CD4-positive, alpha-beta T cell treated with Interleukin-2 at 100 ng/mL for 4 hours (primary cell): Measurements from ENCODE around the gene BIN2.
"Not testable (repeated sequence)": the region's sequence is repeated elsewhere in the genome, so short reads cannot be mapped to it uniquely, and the experiment has no call there.

ENCODE experiments used
- DNase-seq: peaks from one replicate; pipeline ENCODE4 v3.0.0-alpha.2; 2020; ENCODE audit warnings: low spot score

Gene BIN2

DNA sequence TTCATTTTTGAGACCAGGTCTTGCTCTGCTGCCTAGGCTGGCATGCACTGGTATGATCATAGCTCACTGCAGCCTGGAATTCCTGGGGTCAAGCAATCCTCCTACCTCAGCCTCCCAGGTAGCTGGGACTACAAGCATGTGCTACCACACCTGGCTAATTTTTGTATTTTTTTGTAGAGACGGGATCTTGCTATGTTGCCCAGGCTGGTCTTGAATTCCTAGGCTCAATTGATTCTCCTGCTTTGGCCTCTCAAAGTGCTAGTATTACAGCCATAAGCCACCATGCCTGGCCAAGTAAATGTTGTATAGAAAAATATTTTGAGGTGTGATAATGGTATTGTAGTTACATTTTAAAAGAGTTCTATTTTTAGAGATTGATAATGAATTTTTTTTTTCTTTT, 12.6 kb downstream of the BIN2 start:
- DNase-seq, result no peak

GRCh38 chr12:51307655-51308593, 16.1 kb downstream of the BIN2 start:
- no peak for DNase-seq

DNA sequence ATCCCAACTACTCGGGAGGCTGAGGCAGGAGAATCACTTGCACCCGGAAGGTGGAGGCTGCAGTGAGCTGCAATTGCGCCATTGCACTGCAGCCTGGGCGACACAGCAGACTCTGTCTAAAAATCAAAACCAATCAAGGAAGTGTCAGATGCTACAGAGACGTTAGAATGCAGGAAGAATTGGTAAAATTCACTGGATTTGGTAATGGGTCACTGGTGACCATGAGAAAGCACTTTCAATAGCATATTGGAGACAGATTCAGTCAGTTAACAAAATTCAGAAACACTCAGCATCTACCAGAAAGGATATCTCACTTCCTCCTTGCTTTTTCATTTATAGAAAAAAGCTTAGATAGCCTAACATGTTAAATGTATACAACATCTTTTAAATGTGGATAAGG, 17.5 kb downstream of the BIN2 start:
- no peak for DNase-seq

DNA sequence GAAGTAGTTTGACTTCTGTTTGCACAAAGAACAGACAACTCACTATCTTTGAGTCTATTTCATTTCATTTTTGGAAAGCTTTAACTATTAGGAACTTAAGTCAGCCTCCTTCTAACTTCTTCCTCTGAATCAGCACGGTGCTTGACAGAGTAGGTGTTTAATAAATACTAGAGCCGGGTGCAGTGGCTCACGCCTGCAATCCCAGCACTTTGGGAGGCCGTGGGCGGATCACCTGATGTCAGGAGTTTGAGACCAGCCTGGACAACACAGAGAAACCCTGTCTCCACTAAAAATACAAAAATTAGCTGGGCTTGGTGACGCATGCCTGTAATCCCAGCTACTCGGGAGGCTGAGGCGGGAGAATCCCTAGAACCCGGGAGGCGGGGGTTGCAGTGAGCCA, 23.2 kb downstream of the BIN2 start:
- DNase-seq, result not testable (repeated sequence)

DNA sequence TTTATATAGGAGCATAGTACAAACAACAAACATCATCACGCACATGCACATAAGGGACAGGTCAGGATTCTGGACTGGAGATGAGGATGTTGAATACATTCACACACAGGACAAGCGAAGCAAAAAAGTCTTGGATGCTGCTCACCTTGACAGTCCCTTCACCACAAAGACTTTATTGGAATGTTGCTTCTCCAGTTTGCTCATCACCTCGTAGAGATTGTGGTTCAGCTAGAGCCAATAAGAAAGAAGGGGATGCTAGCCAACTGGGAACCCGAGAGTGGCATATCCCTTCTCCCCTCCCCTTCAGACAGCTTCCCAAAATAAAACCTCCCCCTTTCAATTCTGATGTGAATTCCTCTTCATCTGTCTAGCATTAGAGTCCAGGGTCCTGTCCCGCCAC, 28.3 kb downstream of the BIN2 start:
- no peak for DNase-seq

DNA sequence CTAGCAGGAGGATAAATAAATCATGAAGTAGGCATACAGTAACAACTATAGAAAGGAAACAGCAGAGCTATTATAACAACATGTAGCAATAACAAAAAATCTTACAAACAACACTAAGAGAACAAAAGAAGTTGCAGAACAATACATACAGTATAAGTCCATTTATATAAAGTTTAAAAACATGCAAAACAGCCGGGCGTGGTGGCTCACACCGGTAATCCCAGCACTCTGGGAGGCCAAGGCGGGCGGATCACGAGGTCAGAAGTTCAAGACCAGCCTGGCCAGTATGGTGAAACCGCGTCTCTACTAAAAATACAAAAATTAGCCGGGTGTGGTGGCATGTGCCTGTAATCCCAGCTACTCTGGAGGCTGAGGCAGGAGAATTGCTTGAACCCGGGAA, 29.9 kb downstream of the BIN2 start:
- DNase-seq, result not testable (repeated sequence)

DNA sequence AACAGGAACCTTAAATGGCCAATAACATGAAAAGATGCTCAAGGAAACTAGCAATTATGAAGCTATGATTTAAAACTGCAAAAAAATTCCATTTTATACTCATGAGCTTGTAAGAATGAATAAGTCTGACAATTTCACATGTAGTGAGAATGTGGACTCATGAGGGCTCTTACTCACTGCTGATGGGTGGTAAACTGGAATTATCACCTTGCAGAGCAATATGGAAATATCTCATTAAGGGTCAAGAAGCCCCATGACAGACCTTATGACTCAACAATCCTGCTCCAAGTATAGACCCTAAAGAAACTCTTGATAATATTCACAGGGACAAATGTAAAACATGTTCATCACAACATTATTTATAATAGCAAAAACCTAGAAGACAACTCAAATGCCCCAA, 30.3 kb downstream of the BIN2 start:
- DNase-seq, result no peak

DNA sequence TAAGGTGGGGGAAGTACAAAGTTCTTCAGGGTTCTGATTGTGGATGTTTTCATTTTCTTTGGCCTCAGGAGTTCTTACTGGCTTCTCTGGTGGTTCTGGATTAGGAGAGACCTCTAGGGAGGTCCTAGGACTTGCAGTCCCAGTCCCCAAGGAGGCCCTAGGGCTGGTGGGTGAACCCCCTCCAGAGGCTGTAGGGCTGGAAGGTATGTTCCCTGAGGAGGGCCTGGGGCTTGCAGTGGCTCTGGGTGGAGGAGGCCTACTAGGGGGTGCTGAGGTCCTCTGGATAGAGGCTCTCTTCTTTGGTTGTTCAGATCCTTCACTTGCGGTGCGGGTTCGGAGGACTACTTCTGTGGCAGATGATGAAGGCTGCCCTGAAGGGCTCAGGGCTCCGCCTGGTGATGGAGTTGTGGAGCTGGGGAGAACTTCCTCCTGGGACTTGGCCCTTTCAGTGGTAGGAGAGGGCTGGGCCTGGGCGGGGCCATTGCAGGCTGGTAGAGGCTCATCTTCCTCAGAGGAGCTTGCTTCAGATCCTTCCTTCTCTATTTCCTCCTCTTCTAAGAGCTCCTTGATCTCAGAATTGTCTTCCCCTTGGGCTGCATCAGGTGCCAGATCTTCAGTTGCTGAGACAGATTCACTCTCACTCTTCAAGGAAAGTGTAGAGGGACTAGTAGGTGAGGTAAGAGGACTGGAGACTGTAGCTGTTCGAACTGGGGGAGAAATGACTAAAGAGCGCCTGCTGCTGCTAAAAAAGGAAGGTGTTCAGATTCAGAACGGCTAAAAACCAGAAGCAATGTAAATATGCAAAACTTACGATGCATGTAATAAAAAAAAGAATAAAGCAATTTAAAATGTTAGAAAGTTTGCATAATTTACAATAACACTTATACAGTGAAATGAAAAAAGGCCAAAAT, 32.1 kb downstream of the BIN2 start:
- not testable (repeated sequence) for DNase-seq

- no peak for DNase-seq
These were observed 38.1 kb downstream of the BIN2 start for GRCh38 chr12:51285843-51286242.

- DNase-seq, result no peak
These were observed 42.6 kb downstream of the BIN2 start for GRCh38 chr12:51281202-51281924.

GRCh38 chr12:51275088-51275487, 48.9 kb downstream of the BIN2 start:
- DNase-seq, result no peak

DNA sequence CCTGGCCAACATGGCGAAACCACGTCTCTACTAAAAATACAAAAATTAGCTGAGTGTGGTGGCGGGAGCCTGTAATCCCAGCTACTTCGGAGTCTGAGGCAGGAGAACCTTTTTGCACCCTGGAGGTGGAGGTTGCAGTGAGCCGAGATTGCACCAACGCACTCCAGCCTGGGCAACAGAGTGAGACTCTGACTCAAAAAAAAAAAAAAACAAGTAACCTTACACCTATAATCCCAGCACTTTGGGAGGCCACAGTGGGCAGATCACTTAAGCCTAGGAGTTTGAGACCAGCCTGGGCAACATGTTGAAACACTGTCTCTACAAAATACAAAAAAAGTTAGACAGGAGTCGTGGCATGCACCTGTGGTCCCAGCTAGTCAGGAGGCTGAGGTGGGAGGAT, 51.2 kb downstream of the BIN2 start:
- DNase-seq, result not testable (repeated sequence)

DNA sequence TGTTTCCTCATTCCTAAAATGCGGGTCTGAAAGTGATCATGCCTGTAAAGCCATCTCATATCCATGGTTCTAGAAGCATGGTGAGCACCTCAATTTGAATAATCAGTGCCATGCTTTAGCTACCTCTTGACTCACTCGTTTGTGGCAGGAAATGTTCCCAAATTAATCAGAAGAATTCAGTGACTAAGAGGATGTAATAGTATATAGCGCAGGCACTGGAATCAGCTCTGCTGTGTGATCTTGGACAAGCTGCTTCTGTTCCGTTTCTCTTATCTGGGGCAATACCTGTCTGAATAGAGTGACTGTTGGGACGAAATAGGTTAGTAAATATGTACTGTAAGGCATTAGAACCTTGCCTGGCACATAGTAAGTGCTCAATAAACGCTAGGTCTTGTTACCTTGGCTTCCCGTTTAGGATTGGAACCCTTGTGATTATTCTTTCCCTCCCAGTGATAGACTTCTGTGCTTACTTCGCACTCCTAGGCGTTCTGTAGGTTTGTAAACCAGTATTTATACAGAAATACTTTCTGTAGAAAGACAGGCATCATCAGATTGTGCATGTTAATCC, 52.9 kb downstream of the BIN2 start:
- no peak for DNase-seq

DNA sequence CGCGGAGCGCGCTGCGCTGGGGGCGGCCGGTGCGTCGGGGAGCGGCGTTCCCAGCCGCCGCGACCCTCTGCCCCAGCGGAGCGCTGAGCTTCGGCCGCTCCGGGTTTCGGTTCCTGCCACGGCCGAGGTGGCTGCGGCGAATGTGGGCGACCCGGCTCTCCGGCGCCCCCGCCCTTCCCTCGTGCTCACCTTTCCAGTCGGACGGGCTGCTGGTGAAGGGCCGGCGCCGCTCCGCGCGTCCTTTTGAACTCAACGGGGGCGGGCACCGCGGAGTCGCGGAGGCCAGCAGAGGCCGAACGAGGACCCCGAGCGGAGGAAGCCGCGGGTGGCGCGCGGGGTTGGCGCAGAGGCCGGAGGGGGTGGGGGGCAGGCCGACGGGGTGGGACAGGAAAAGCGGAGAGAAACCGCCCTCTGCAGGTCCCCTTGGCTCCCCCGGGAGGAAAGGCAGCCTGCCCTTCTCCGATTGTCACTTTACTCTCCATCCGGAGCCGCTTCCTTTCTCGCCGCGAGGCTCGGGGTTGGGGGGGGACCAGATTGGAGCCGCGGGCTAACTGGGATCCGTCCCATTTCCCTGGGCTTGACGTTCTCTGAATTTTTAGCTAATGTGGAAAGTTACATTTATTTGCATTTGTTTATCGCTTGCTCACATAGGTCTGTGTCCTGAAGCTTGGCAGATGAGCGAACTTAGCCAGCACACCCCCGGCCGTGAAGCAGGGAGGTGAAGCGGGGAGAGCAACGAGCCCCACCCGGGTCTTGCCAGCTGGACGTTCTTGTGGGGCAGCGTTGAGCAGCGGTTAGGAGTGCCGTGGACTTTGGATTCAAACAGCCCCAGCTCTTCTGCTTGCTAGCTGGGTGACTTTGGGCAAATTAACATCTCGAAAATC, 53.7 kb downstream of the BIN2 start, which contains the start of gene SMAGP:
TSS of gene SMAGP (minus strand) at position 349 of the 884 bp plus-strand sequence. CDS start 1,137 bp downstream, outside the sequence.
- peak; percentile 26 for DNase-seq

DNA sequence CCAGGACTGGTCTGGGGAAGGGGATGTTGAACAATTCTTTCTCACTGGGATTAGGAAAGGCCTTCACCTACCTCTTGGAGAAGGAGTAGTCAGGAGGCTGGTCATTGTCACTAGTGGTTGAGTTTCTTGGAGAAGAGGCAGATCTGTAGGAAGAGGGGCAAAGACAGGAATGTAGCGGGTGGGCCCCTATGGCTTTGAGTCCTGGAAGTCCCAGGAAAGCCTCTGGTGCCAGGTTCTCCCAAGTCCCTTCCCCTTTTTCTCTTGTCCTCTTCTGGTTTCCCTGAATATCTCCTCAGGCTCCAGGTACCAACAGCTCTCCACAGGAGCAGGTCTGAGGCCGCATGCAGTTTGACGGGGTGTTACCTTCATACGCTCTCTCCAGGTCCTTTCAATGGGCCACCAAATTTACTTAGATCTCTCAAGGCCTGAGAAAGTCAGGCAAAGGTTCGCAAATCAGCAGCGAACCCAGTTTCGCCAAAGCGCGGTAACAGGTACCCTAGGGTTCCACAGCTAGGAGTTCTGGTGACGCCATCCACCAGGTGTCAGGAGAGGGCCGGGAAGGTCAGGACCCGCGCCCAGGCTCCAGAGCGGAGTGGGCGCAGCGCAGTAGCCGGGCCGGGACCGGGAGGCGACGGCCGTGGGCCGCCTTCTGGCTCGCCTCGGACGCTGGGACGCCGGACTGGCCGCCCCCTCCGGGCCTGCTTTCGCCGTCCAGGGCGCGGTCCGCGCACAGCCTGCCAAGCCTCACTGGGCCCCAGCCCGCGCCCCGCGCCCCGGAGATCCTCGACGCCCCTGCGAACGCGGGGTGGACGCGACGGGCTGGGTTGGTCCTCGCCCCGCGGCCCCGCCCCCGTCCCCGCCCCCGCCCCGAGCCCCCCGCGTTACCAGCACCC, 54.6 kb downstream of the BIN2 start:
- DNase-seq, result peak; percentile 69

DNA sequence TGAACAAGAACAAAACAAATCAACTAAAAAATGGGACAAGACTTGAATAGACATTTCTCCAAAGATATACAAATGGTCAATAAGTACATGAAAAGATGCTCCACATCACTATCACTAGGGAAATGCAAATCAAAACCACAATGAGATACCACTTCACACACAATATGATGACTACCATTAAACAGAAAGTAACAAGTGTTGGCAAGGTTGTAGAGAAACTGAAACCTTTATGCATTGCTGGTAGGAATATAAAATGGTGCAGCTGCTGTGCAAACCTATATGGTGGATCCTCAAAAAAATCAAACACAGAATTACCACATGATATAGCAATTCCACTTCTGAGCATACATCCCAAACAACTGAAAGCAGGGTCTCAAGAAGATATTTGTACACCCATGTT, 59.0 kb downstream of the BIN2 start:
- peak; percentile 50 for DNase-seq

DNA sequence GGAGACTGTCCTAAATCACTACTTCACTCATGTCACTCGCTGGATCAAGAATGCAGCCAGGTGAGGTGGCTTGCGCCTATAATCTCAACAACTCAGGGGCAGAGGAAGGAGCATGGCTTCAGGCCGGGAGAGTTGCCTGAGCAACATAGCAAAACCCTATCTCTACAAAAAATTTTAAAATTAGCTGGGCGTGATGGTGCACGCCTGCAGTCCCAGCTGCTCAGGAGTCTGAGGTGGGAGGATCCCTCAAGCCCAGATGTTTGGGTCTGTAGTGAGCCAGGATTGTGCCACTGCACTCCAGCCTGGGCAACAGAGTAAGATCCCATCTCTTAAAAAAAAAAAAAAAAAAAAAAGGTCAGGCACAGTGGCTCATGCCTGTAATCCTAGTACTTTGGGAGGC, 59.7 kb downstream of the BIN2 start:
- DNase-seq, result no peak

DNA sequence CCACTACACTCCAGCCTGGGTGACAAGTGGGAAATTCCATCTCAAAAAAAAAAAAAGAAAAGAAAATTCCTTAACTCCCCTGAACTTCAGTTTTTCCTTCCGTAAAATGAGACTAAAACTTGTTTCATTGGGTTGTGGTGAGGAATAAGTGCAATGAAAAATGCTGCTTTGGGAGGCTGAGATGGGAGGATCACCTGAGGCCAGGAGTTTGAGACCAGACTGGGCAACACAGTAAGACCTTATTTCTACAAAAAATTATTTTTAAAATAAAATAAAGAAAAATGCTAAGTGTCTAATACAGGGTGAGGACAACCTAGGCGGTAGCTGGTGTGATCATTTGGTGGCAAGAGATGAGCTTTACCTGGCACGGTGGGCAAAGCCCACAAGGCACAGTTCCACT, 60.6 kb downstream of the BIN2 start:
- no peak for DNase-seq

GRCh38 chr12:51262758-51263177, 61.2 kb downstream of the BIN2 start:
- DNase-seq, result peak; percentile 45

GRCh38 chr12:51259600-51259999, 64.4 kb downstream of the BIN2 start:
- DNase-seq, result not testable (repeated sequence)
